Common myeloid progenitor, CD34-positive (primary cell): ENCODE results near the gene OR51V1.

Experiments
- CTCF ChIA-PET: fragments of 350-600 bp; sonication (Branson Sonifier 250); formaldehyde crosslinking; loops from one replicate; lab custom pipeline; 2021; ENCODE audit warnings: antibody characterized with exemption; lab: Charles Lee
- POLR2A ChIA-PET: fragments of 350-600 bp; sonication (Branson Sonifier 250); formaldehyde crosslinking; loops from one replicate; lab custom pipeline; 2021; ENCODE audit warnings: antibody characterized with exemption; lab: Charles Lee
- DNase-seq, 3 donors: peaks; one replicate each; pipeline versions ENCODE4 v3.0.0 to v3.0.0-alpha.2; 2013
- H3K27ac ChIP-seq, 2 experiments: 1 replicate in 1 of 2; 2 replicates in 1 of 2; pipeline ENCODE4 v1.7.0; 2013; ENCODE audit warnings: inconsistent platforms in 2 of 2, low read length in 2 of 2, mild to moderate bottlenecking in 2 of 2, low read depth in 1 of 2, moderate library complexity in 1 of 2; ENCODE audit not compliant: severe bottlenecking in 2 of 2, insufficient read depth in 1 of 2, poor library complexity in 1 of 2
- H3K27me3 ChIP-seq, 5 experiments: replicated peaks in 2 of 5; 1 replicate in 3 of 5; 2 replicates in 2 of 5; pipeline versions ENCODE4 v1.6.1 to v1.7.0; 2013; ENCODE audit warnings: low read length in 4 of 5, mild to moderate bottlenecking in 2 of 5, moderate library complexity in 2 of 5, inconsistent platforms in 1 of 5; ENCODE audit not compliant: insufficient read depth in 5 of 5, control insufficient read depth in 4 of 5
- H3K36me3 ChIP-seq, 4 experiments: 1 replicate in 2 of 4; 2 replicates in 2 of 4; pipeline versions ENCODE4 v1.6.1 to v1.7.0; 2013; ENCODE audit warnings: low read length in 3 of 4, control low read depth in 1 of 4, mild to moderate bottlenecking in 1 of 4; ENCODE audit not compliant: control insufficient read depth in 4 of 4, insufficient read depth in 4 of 4
- H3K4me1 ChIP-seq, 4 experiments: 1 replicate in 3 of 4; 2 replicates in 1 of 4; pipeline versions ENCODE4 v1.6.1 to v1.7.1; 2013; ENCODE audit warnings: low read length in 3 of 4, mild to moderate bottlenecking in 3 of 4, control low read depth in 1 of 4, inconsistent platforms in 1 of 4, moderate library complexity in 1 of 4; ENCODE audit not compliant: control insufficient read depth in 4 of 4, insufficient read depth in 4 of 4; ENCODE audit errors: control extremely low read depth in 1 of 4
- H3K4me3 ChIP-seq, 7 experiments: 1 replicate in 4 of 7; 2 replicates in 3 of 7; pipeline versions ENCODE4 v1.5.1 to v1.7.0; 2013; ENCODE audit warnings: mild to moderate bottlenecking in 7 of 7, low read length in 6 of 7, moderate library complexity in 6 of 7, inconsistent platforms in 2 of 7, low read depth in 2 of 7, control low read depth in 1 of 7; ENCODE audit not compliant: insufficient read depth in 4 of 7, control insufficient read depth in 1 of 7; ENCODE audit errors: extremely low read depth in 1 of 7
- H3K9me3 ChIP-seq, 5 experiments: 1 replicate in 4 of 5; 2 replicates in 1 of 5; pipeline versions ENCODE4 v1.6.1 to v1.7.1; 2013; ENCODE audit warnings: low read length in 4 of 5, mild to moderate bottlenecking in 2 of 5, inconsistent platforms in 1 of 5, low read depth in 1 of 5, moderate library complexity in 1 of 5; ENCODE audit not compliant: control insufficient read depth in 4 of 5, insufficient read depth in 2 of 5; ENCODE audit errors: control extremely low read depth in 1 of 5
- WGBS: methylation state at CpG from one replicate; pipeline ENCODE4 v1.1.5; 2013; ENCODE audit not compliant: insufficient coverage; 5-methylcytosine and 5-hydroxymethylcytosine counted together

OR51V1 gene

GRCh38 chr11:5203366-5203765, 2.9 kb upstream of the OR51V1 start:
- 100% methylated on average over 1 of the region's 2 CpGs for WGBS
- CTCF ChIA-PET, result interaction anchor here (0.8 to 8.5 kb wide), 8 partner anchors 8 to 606 kb away, joined by 3 to 67 read pairs (median 4); partner anchors contain the start of genes OR51D1, OR51M1 and OR52N2
- no peaks in the 10 kb centered on the region for H3K9me3 ChIP-seq
- H3K4me3 ChIP-seq, result no peak overlapping the region
- H3K36me3 ChIP-seq, result no peaks in the 10 kb centered on the region
- DNase-seq, result no peak
- H3K4me1 ChIP-seq, result no peaks in the 10 kb centered on the region
- no peaks in the 10 kb centered on the region for H3K27me3 ChIP-seq
- H3K27ac ChIP-seq, result no peak overlapping the region
- POLR2A ChIA-PET, result no interaction called here

DNA sequence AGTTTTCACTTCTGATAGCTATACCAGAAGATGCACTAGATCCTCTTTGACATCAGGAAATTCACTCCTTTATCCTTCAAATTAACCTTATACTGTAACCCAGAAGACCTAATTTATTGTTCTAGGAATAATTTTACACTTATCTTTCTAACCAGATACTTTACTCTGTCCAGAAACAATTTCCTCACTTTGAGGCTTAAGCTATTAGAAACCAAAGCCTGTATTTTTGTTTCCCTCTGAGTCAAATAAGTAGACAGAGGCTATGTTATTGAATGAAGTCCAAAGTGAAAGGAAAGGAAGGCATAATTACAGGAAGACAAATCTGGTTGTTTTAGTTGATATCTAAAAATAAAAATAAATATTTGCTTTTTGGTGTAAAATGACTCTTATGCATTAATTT, 2.2 kb downstream of the OR51V1 start:
- ChIA-PET CTCF (no interaction called here), POLR2A (no interaction called here)
- H3K9me3 ChIP-seq, result peaks cover 0 to 2% (median 0%) of the 10 kb centered on the region in 5 experiments
- no peaks in the 10 kb centered on the region for H3K4me1 ChIP-seq
- no peak for DNase-seq
- no peak overlapping the region for H3K4me3 ChIP-seq
- H3K27me3 ChIP-seq, result no peaks in the 10 kb centered on the region
- no peaks in the 10 kb centered on the region for H3K36me3 ChIP-seq
- H3K27ac ChIP-seq, result no peak overlapping the region

DNA sequence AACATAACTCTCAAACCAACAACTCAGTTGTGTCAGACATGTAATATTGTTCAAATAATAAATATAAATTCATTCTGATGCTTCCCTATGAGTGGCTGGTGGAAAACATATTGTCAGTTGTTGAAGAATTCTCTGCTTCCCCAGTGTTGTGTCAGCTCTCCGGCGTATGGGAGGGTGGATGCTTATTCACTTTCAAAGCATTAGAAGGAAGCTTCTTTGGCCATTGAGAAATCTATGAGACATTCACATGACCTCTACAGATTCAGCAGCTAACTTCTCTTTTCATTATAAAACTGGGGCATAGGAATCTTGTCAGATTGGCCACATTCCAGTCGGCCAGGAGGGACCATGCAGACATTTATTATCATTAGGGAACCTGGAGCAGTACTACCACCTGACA, 2.9 kb downstream of the OR51V1 start:
- 71% methylated on average over 3 of the region's 3 CpGs for WGBS
- Histone ChIP-seq H3K36me3 (no peaks in the 10 kb centered on the region), H3K27ac (no peak overlapping the region), H3K4me1 (no peaks in the 10 kb centered on the region), H3K4me3 (no peak overlapping the region), H3K9me3 (peaks cover 0 to 3% (median 0%) of the 10 kb centered on the region in 5 experiments), H3K27me3 (no peaks in the 10 kb centered on the region)
- POLR2A ChIA-PET, result no interaction called here
- CTCF ChIA-PET, result no interaction called here
- DNase-seq, result no peak

DNA sequence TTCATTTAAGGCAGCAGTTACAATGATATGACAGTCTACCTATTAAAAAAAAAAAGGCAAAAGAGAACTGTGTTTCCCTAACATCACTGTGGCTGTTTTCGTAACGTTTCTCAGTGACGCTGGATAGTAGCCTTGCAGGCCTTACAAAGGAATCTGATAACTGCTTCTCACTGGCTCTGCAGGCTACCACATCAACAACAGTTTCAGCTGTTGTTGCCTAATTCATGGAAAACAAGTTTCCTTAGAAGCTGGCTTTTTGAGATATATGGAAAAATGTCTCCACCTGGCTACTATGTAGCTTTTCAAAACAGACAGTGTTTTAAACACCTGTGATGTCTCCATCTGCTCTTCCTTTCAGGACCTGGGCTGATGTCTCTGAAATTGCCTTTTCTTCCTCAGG, 3.8 kb downstream of the OR51V1 start:
- Histone ChIP-seq H3K27ac (no peak overlapping the region), H3K27me3 (no peaks in the 10 kb centered on the region), H3K36me3 (no peaks in the 10 kb centered on the region), H3K4me3 (no peak overlapping the region), H3K9me3 (peaks cover 0 to 4% (median 0%) of the 10 kb centered on the region in 5 experiments), H3K4me1 (no peaks in the 10 kb centered on the region)
- ChIA-PET POLR2A (no interaction called here), CTCF (no interaction called here)
- WGBS, result 100% methylated on average over 3 of the region's 3 CpGs
- DNase-seq, result no peak

DNA sequence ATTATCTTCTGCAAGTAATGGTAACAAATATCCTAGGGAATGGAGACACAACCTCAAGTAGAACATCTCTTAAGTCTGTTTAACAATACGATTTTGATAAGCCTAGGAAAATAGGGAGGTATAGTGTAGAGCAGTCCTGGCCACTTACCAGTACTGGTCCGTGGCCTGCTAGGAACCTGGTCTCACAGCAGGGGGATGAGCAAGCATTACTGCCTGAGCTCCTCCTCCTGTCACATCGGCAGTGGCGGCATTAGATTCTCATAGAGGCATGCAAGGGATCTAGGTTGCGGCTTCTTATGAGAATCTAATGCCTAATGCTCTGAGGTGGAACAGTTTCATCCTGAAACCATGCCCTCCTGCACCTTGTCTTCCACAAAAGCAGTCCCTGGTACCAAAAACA, 4.4 kb downstream of the OR51V1 start:
- POLR2A ChIA-PET, result no interaction called here
- 95% methylated on average over 5 of the region's 5 CpGs for WGBS

DNA sequence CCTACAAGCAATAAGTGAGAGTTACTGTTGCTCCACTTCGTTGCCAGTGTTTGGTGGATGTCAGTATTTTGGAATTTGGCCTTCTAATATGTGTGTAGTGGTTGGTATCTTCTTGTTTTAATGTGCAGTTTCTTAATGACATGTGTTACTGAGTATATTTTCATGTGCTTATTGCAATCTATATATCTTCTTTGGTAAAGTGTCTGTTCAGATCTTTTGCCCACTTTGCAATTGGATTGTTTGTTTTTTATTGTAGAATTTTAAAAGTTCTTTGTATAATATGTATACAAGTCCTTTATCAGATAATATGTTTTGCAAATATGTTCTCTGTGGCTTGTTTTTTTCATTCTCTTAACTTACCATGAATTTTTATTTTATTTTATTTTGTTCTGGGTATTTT, 7.7 kb downstream of the OR51V1 start:
- peaks cover 0 to 8% (median 0%) of the 10 kb centered on the region in 5 experiments for H3K9me3 ChIP-seq
- H3K4me3 ChIP-seq, result no peak overlapping the region
- no peaks in the 10 kb centered on the region for H3K27me3 ChIP-seq
- no peak for DNase-seq
- H3K4me1 ChIP-seq, result no peaks in the 10 kb centered on the region
- WGBS, result no CpG with 5 or more reads among the region's 1 CpG
- no peak overlapping the region for H3K27ac ChIP-seq
- ChIA-PET CTCF (no interaction called here), POLR2A (no interaction called here)
- H3K36me3 ChIP-seq, result no peaks in the 10 kb centered on the region

More for the DNA sequence above, 4.4 kb downstream of the OR51V1 start:
- H3K4me1 ChIP-seq, result no peaks in the 10 kb centered on the region
- H3K27me3 ChIP-seq, result no peaks in the 10 kb centered on the region
- no peaks in the 10 kb centered on the region for H3K36me3 ChIP-seq
- CTCF ChIA-PET, result interaction anchor here (1.2 kb wide), 1 partner anchor 174 kb away, joined by 3 read pairs; no protein-coding TSS in a partner anchor
- H3K27ac ChIP-seq, result no peak overlapping the region
- peaks cover 0 to 4% (median 0%) of the 10 kb centered on the region in 5 experiments for H3K9me3 ChIP-seq
- no peak for DNase-seq
- H3K4me3 ChIP-seq, result no peak overlapping the region

DNA sequence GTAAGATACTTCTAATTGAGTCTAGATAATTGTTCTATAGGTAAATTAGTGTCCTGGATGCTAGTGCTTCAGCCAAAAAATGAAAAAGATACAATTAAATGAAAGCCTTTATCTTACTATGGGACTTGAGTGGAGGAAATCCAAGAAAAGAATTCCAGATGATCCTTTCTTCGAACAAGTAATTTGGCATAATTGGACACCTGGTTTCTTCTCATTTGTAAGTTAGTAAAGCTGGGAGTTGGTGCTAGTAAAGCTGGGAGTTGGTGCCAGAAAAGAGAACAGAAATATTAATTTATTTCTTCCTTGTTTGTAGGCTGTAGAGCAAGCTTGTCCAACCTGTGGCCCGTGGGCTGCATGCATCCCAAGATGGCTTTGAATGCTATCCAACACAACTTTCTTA, 12.3 kb downstream of the OR51V1 start:
- peaks cover 0 to 6% (median 0%) of the 10 kb centered on the region in 5 experiments for H3K9me3 ChIP-seq
- POLR2A ChIA-PET, result no interaction called here
- H3K27ac ChIP-seq, result no peak overlapping the region
- CTCF ChIA-PET, result no interaction called here
- 100% methylated on average over 1 of the region's 2 CpGs for WGBS
- H3K36me3 ChIP-seq, result no peaks in the 10 kb centered on the region
- no peaks in the 10 kb centered on the region for H3K27me3 ChIP-seq
- DNase-seq, result no peak
- no peak overlapping the region for H3K4me3 ChIP-seq
- no peaks in the 10 kb centered on the region for H3K4me1 ChIP-seq
